PC-9 (cell line): ENCODE results near the gene AFAP1.

Experiments used
- CTCF ChIP-seq: fragments of 200-600 bp; sonication (generic); conservative IDR thresholded peaks from 2 replicates; pipeline ENCODE4 v1.6.1; 2017; ENCODE audit warnings: mixed run types, antibody characterized with exemption, mild to moderate bottlenecking, moderate library complexity
- EZH2 ChIP-seq: fragments of 200-600 bp; sonication (generic); IDR thresholded peaks from 2 replicates; pipeline ENCODE4 v1.8.0; 2017; ENCODE audit warnings: antibody characterized with exemption, low read depth

GRCh38 chr4:7903791-7904516 lies 35.7 kb downstream of the AFAP1 start:
- no peak for TF ChIP-seq CTCF
- TF ChIP-seq EZH2: no peak
